Esophagus squamous epithelium (tissue), 5 donors: Measurements from ENCODE around the gene ANKRD37. TPM values are rescaled to one million over a fixed set of nuclear protein-coding genes. Genes with fewer than 3 reads are reported as not detected.
A peak's percentile ranks its signal among the peaks of the same experiment; 100 is the strongest.

ENCODE experiments used
- DNase-seq: peaks from one replicate; lab custom pipeline; 2025; lab: John Stamatoyannopoulos, UW
- H3K27ac ChIP-seq, 4 donors: fragments of 200-600 bp; sonication (generic); one replicate each; pipeline ENCODE4 v1.5.1; 2016 to 2019; ENCODE audit warnings: mild to moderate bottlenecking in 1 of 4
- H3K27me3 ChIP-seq, 4 donors: fragments of 200-600 bp; sonication (generic); 1 replicate in 3 of 4; 2 replicates in 1 of 4; pipeline versions ENCODE4 v1.5.1 to v1.6.0; 2017 to 2021; ENCODE audit warnings: antibody characterized with exemption in 1 of 4
- H3K36me3 ChIP-seq, 3 donors: fragments of 200-600 bp; sonication (generic); one replicate each; pipeline ENCODE4 v1.5.1; 2016 to 2019
- H3K4me1 ChIP-seq, 3 donors: fragments of 200-600 bp; sonication (generic); one replicate each; pipeline ENCODE4 v1.5.1; 2017 to 2019
- H3K4me3 ChIP-seq, 4 donors: fragments of 200-600 bp; sonication (generic); 1 replicate in 3 of 4; 2 replicates in 1 of 4; pipeline ENCODE4 v1.5.1; 2016 to 2019; ENCODE audit warnings: mild to moderate bottlenecking in 2 of 4, moderate library complexity in 1 of 4
- H3K9me3 ChIP-seq, 3 donors: fragments of 200-600 bp; sonication (generic); one replicate each; pipeline ENCODE4 v1.5.1; 2016 to 2019
- CTCF ChIP-seq, 6 experiments: fragments of 450-650 bp in 4 of 6; fragments of 200-600 bp in 2 of 6; sonication (generic) in 2 of 6; IDR thresholded peaks; one replicate each; pipeline ENCODE4 v1.5.1; 2016 to 2019; ENCODE audit warnings: antibody characterized with exemption in 6 of 6, mild to moderate bottlenecking in 4 of 6, moderate library complexity in 4 of 6
- POLR2A ChIP-seq, 4 donors: fragments of 450-650 bp; IDR thresholded peaks; one replicate each; pipeline ENCODE4 v1.6.1; 2017; ENCODE audit warnings: antibody characterized with exemption in 4 of 4, mild to moderate bottlenecking in 4 of 4, moderate library complexity in 3 of 4
- WGBS, 2 donors: methylation state at CpG; one replicate each; pipeline ENCODE4 v1.1.5; 2018; 5-methylcytosine and 5-hydroxymethylcytosine counted together
- intact Hi-C: fragments of 100-400 bp; cut with DNase I; formaldehyde crosslinking; loops from one replicate; pipeline ENCODE4 v1.15.0; 2022
- total RNA-seq, 4 donors: library from RNA; depleted of rRNA; stranded (reverse); fragments of >200 nt; gene quantifications; one replicate each; pipeline ENCODE4 v1.1.0, GENCODE V29; 2016
- donor health status: DM: yes; HTN: yes; CAD: no.

ANKRD37 gene
- total RNA-seq, 4 donors from 2014 or later, result 4.7 to 40.1 (median 6.4) TPM

- intact Hi-C loops, result loop anchor here (10.0 kb wide), 1 partner anchor 187 kb away; the partner anchor contains the start of genes CFAP97 and SNX25
- Histone ChIP-seq H3K27ac (no peak overlapping the region), H3K27me3 (no peaks in the 10 kb centered on the region), H3K36me3 (no peaks in the 10 kb centered on the region), H3K4me3 (no peak overlapping the region), H3K9me3 (no peaks in the 10 kb centered on the region), H3K4me1 (peaks cover 0 to 21% (median 4%) of the 10 kb centered on the region in 3 donors)
- TF ChIP-seq CTCF (IDR thresholded peaks at IDR 0.05), result no peak
- no peak for TF ChIP-seq POLR2A (IDR thresholded peaks at IDR 0.05)
- WGBS, 2 donors, result 77 to 85% methylated on average over 1 of the region's 1 CpG
- DNase-seq, result no peak
Observed at GRCh38 chr4:185392156-185392555, 4.5 kb upstream of the ANKRD37 start.

- Histone ChIP-seq H3K4me3 (peak overlapping the region; percentile 54 to 85 (median 76)), H3K27ac (peak overlapping the region; percentile 95 to 100 (median 98)), H3K4me1 (peaks cover 7 to 46% (median 19%) of the 10 kb centered on the region in 3 donors), H3K36me3 (peaks cover 0 to 6% (median 0%) of the 10 kb centered on the region in 3 donors), H3K27me3 (no peaks in the 10 kb centered on the region), H3K9me3 (no peaks in the 10 kb centered on the region)
- intact Hi-C loops, result loop anchor here (10.0 kb wide), 1 partner anchor 190 kb away; the partner anchor contains the start of genes CFAP97 and SNX25
- TF ChIP-seq POLR2A (IDR thresholded peaks at IDR 0.05) (no peak), CTCF (IDR thresholded peaks at IDR 0.05) (no peak)
- DNase-seq, result no peak
- 28 to 41% methylated on average over 12 of the region's 12 CpGs for WGBS, 2 donors
Observed at GRCh38 chr4:185394568-185395237, 1.9 kb upstream of the ANKRD37 start.

GRCh38 chr4:185395238-185395955 lies 1.2 kb upstream of the ANKRD37 start, which contains the start of gene LRP2BP:
TSS of gene LRP2BP (minus strand) at chr4:185395924. CDS start at chr4:185378186, 17,738 bp downstream.
- Histone ChIP-seq H3K36me3 (peaks cover 0 to 13% (median 0%) of the 10 kb centered on the region in 3 donors), H3K4me1 (peaks cover 7 to 53% (median 19%) of the 10 kb centered on the region in 3 donors), H3K9me3 (no peaks in the 10 kb centered on the region), H3K27me3 (no peaks in the 10 kb centered on the region), H3K4me3 (peak within 1 kb of the TSS; percentile 54 to 85 (median 76)), H3K27ac (peak within 1 kb of the TSS; percentile 95 to 100 (median 98))
- WGBS, 2 donors, result 1 to 2% methylated on average over 12 of the region's 12 CpGs
- no peak for TF ChIP-seq POLR2A (IDR thresholded peaks at IDR 0.05)
- TF ChIP-seq CTCF (IDR thresholded peaks at IDR 0.05), result no peak
- no peak for DNase-seq
- intact Hi-C loops, result loop anchor here (10.0 kb wide), 1 partner anchor 191 kb away; the partner anchor contains the start of genes CFAP97 and SNX25

GRCh38 chr4:185395956-185396723 lies 501 bp upstream of the ANKRD37 start:
- no peaks in the 10 kb centered on the region for H3K27me3 ChIP-seq
- no peaks in the 10 kb centered on the region for H3K9me3 ChIP-seq
- H3K4me3 ChIP-seq, result peak overlapping the region; percentile 54 to 85 (median 76)
- DNase-seq, result peak; percentile 76
- WGBS, 2 donors, result 0% methylated on average over 1 to 3 of the region's 98 CpGs
- TF ChIP-seq CTCF (IDR thresholded peaks at IDR 0.05), result no peak
- TF ChIP-seq POLR2A (IDR thresholded peaks at IDR 0.05), result peak in 3 of 4 donors; percentile 73 to 84 (median 83)
- peaks cover 0 to 21% (median 0%) of the 10 kb centered on the region in 3 donors for H3K36me3 ChIP-seq
- H3K27ac ChIP-seq, result peak overlapping the region; percentile 95 to 100 (median 98)
- intact Hi-C loops, result loop anchor here (10.0 kb wide), 1 partner anchor 191 kb away; the partner anchor contains the start of genes CFAP97 and SNX25
- H3K4me1 ChIP-seq, result peaks cover 7 to 56% (median 19%) of the 10 kb centered on the region in 3 donors
